Measurements from ENCODE around the gene PHYKPL.
A peak's percentile ranks its signal among the peaks of the same experiment; 100 is the strongest.

PHYKPL gene

DNA sequence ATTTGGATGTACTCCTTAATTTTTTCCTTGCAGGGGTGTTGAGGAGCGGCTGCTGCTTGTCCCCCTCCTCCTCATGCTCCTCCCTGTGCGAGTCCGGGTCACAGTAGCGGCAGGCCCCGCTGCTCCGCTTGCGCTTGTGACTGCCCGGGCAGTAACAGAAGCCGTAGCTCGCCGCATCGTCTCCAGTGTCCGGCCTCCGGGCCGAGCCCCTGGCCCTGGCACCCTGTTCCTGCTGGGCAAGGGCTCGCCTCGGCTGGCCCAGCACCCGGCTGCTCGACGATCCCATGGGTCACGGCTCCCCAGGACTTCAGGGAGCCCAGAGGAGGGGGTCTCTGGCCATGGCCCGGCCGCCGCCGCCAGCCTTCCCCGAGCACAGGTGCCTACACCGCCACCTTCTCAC, 45.6 kb downstream of the PHYKPL start, which contains the start of gene GMCL2:
GMCL2 (minus strand) TSS at position 358 of the 400 bp plus-strand sequence; CDS start at position 286, 72 bp downstream.
- no peak for DNase-seq (ENCODE audit: low spot score)

- no peak for DNase-seq (ENCODE audit: low spot score)
Measured at GRCh38 chr5:178186427-178186826, 46.2 kb downstream of the PHYKPL start.

GRCh38 chr5:178182158-178182876, 50.3 kb downstream of the PHYKPL start:
- DNase-seq (ENCODE audit: low spot score), result no peak

GRCh38 chr5:178180141-178180863, 52.3 kb downstream of the PHYKPL start:
- no peak for DNase-seq (ENCODE audit: low spot score)

DNA sequence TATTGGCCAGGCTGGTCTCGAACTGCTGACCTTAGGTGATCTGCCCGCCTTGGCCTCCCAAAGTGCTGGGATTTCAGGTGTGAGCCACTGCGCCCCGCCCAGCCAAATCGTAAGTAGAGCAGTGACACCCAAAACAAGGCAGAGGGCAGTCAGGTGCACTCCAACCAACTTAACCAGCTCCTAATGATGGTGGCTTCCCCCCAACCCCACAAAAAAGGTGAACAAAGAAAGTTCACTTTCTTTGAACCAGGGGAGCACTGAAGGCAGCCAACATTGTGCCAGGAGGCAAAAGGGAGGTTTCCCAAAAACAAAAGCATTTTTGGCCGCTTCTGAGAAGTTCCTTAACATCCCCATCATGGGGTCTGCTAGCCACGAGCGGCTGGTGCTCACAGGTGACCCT, 55.0 kb downstream of the PHYKPL start:
- no peak for DNase-seq (ENCODE audit: low spot score)

DNA sequence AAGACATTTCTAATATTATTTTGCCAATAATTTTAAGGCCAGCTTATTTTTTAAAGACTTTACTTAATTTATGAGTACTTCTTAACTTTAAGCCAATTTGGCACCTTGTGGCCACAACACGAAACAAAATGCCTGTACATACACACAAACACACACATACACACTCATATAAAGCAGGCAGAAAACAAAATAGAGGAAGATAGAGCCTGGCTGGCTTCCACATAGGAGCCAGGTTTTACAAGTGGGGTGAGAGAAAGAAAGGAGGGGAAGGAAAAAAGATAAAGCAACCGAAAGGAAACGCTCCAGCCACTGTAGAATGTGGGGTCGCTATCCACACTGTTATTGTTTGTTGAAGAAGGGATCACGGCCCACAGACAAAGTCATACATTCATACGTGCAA, 55.8 kb downstream of the PHYKPL start:
- no peak for DNase-seq (ENCODE audit: low spot score)

DNA sequence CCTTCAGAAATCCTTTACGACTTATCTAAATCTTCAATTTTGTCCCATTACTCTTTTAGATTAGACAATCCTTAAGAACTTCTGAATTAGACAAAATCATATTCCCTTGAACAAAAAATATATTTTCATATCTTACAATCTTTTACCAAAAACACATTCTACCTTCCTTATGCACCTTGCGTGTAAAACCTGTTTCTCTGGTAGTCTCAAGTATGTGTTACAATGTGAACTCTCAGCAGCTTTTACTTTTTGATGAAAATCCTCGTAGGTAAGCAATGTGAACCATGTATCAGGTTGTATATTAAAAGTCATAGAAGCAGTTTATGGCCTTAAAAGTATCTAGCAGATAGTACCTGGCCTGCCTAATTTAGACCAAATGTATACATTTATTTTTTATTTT, 58.1 kb downstream of the PHYKPL start:
- no peak for DNase-seq (ENCODE audit: low spot score)

DNA sequence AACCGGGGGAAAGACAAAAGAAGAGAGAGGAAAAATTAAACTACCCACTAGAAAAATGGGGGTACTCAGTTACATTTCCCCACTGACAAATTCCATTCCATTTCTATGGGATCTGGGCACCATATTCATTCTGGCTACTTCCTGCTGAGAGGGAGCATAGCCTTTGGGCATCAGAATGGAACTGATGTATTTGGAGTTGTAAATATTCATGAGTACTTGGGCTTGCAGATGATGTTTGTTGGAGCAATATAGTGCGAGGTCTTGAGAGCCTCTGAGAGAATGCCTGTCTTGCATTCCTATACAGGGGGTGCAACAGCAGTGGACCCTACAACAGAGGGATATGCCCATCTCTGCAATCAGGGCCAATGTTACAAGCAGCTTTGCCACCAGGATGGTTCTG, 62.1 kb downstream of the PHYKPL start:
- no peak for DNase-seq (ENCODE audit: low spot score)

GRCh38 chr5:178165581-178165980, 67.0 kb downstream of the PHYKPL start:
- DNase-seq (ENCODE audit: low spot score), result no peak

GRCh38 chr5:178163772-178164735, 68.5 kb downstream of the PHYKPL start:
- DNase-seq (ENCODE audit: low spot score), result peak; percentile 86

- no peak for DNase-seq (ENCODE audit: low spot score)
Measured at GRCh38 chr5:178162481-178162880, 70.1 kb downstream of the PHYKPL start.

GRCh38 chr5:178160176-178160575, 72.4 kb downstream of the PHYKPL start:
- no peak for DNase-seq (ENCODE audit: low spot score)
